HEK293 (cell line): ENCODE results near the gene PPP1R14B.

Source experiments
- EGR2 ChIP-seq: fragments of 450-650 bp; formaldehyde crosslinking; IDR thresholded peaks from 2 replicates; pipeline ENCODE4 v1.5.1; 2016; ENCODE audit warnings: low read depth, missing biosample characterization, missing genetic modification characterization
- GFI1B ChIP-seq: fragments of 450-650 bp; formaldehyde crosslinking; IDR thresholded peaks from 2 replicates; pipeline ENCODE4 v1.5.1; 2016; ENCODE audit warnings: missing biosample characterization, missing genetic modification characterization
- GLIS1 ChIP-seq: fragments of 450-650 bp; formaldehyde crosslinking; IDR thresholded peaks from 2 replicates; pipeline ENCODE4 v1.5.1; 2016; ENCODE audit warnings: missing biosample characterization, missing genetic modification characterization
- IKZF3 ChIP-seq: fragments of 450-650 bp; IDR thresholded peaks from 2 replicates; pipeline ENCODE4 v1.5.0; 2018; ENCODE audit warnings: missing biosample characterization, mild to moderate bottlenecking, missing genetic modification characterization, moderate library complexity
- KLF1 ChIP-seq: fragments of 450-650 bp; formaldehyde crosslinking; IDR thresholded peaks from 2 replicates; pipeline ENCODE4 v1.5.1; 2016; ENCODE audit warnings: missing biosample characterization, missing genetic modification characterization
- KLF10 ChIP-seq: fragments of 450-650 bp; IDR thresholded peaks from 2 replicates; pipeline ENCODE4 v1.5.1; 2018; ENCODE audit warnings: missing biosample characterization, mild to moderate bottlenecking, missing genetic modification characterization
- KLF9 ChIP-seq: fragments of 450-650 bp; formaldehyde crosslinking; IDR thresholded peaks from 2 replicates; pipeline ENCODE4 v1.5.1; 2016; ENCODE audit warnings: missing biosample characterization, missing genetic modification characterization, low read depth
- ZBTB21 ChIP-seq: fragments of 450-650 bp; formaldehyde crosslinking; IDR thresholded peaks from 2 replicates; pipeline ENCODE4 v1.5.1; 2017; ENCODE audit warnings: missing biosample characterization, missing genetic modification characterization
- ZBTB6 ChIP-seq: fragments of 450-650 bp; formaldehyde crosslinking; IDR thresholded peaks from 2 replicates; pipeline ENCODE4 v1.5.1; 2017; ENCODE audit warnings: missing biosample characterization, missing genetic modification characterization
- ZBTB8A ChIP-seq: fragments of 450-650 bp; formaldehyde crosslinking; IDR thresholded peaks from 2 replicates; pipeline ENCODE4 v1.5.1; 2016; ENCODE audit warnings: missing biosample characterization, missing genetic modification characterization
- ZEB2 ChIP-seq: fragments of 450-650 bp; formaldehyde crosslinking; IDR thresholded peaks from 2 replicates; pipeline ENCODE4 v1.5.1; 2016; ENCODE audit warnings: missing biosample characterization, missing genetic modification characterization
- ZFHX2 ChIP-seq: fragments of 450-650 bp; formaldehyde crosslinking; conservative IDR thresholded peaks from 2 replicates; pipeline ENCODE4 v1.5.1; 2016; ENCODE audit warnings: missing biosample characterization, missing genetic modification characterization
- ZNF155 ChIP-seq: fragments of 450-650 bp; formaldehyde crosslinking; IDR thresholded peaks from 2 replicates; pipeline ENCODE4 v1.5.1; 2016; ENCODE audit warnings: missing biosample characterization, missing genetic modification characterization
- ZNF157 ChIP-seq: fragments of 450-650 bp; formaldehyde crosslinking; IDR thresholded peaks from 2 replicates; pipeline ENCODE4 v1.5.1; 2016; ENCODE audit warnings: missing biosample characterization, missing genetic modification characterization
- ZNF2 ChIP-seq: fragments of 450-650 bp; formaldehyde crosslinking; IDR thresholded peaks from 2 replicates; pipeline ENCODE4 v1.5.1; 2016; ENCODE audit warnings: missing biosample characterization, missing genetic modification characterization
- ZNF239 ChIP-seq: fragments of 450-650 bp; formaldehyde crosslinking; IDR thresholded peaks from 2 replicates; pipeline ENCODE4 v1.5.1; 2016; ENCODE audit warnings: missing biosample characterization, missing genetic modification characterization
- ZNF292 ChIP-seq: fragments of 450-650 bp; formaldehyde crosslinking; IDR thresholded peaks from 2 replicates; pipeline ENCODE4 v1.5.1; 2016; ENCODE audit warnings: low read depth, missing biosample characterization, missing genetic modification characterization, borderline replicate concordance
- ZNF335 ChIP-seq: fragments of 450-650 bp; formaldehyde crosslinking; conservative IDR thresholded peaks from 2 replicates; pipeline ENCODE4 v1.5.1; 2016; ENCODE audit warnings: missing biosample characterization, missing genetic modification characterization
- ZNF514 ChIP-seq: fragments of 450-650 bp; formaldehyde crosslinking; IDR thresholded peaks from 2 replicates; pipeline ENCODE4 v1.5.1; 2016; ENCODE audit warnings: missing biosample characterization, missing genetic modification characterization
- ZNF544 ChIP-seq: fragments of 450-650 bp; formaldehyde crosslinking; IDR thresholded peaks from 2 replicates; pipeline ENCODE4 v1.5.0; 2017; ENCODE audit warnings: missing biosample characterization, missing genetic modification characterization
- ZNF561 ChIP-seq: fragments of 450-650 bp; IDR thresholded peaks from 2 replicates; pipeline ENCODE4 v1.5.1; 2018; ENCODE audit warnings: missing biosample characterization, missing genetic modification characterization, borderline replicate concordance
- ZNF600 ChIP-seq: fragments of 450-650 bp; formaldehyde crosslinking; IDR thresholded peaks from 2 replicates; pipeline ENCODE4 v1.5.1; 2016; ENCODE audit warnings: missing biosample characterization, missing genetic modification characterization
- ZNF629 ChIP-seq: fragments of 450-650 bp; formaldehyde crosslinking; IDR thresholded peaks from 2 replicates; pipeline ENCODE4 v1.5.1; 2017; ENCODE audit warnings: missing biosample characterization, missing genetic modification characterization
- ZSCAN23 ChIP-seq: fragments of 450-650 bp; formaldehyde crosslinking; IDR thresholded peaks from 2 replicates; pipeline ENCODE4 v1.5.1; 2016; ENCODE audit warnings: missing biosample characterization, missing genetic modification characterization
- TF ChIP-seq, protein P1 (sequence below): fragments of 450-650 bp; formaldehyde crosslinking; conservative IDR thresholded peaks from 2 replicates; pipeline ENCODE4 v1.5.1; 2016; ENCODE audit warnings: low read depth, missing biosample characterization, missing genetic modification characterization
- TF ChIP-seq, protein P2 (sequence below): fragments of 450-650 bp; formaldehyde crosslinking; IDR thresholded peaks from 2 replicates; pipeline ENCODE4 v1.5.1; 2016; ENCODE audit warnings: missing biosample characterization, missing genetic modification characterization
- TF ChIP-seq, protein P3 (sequence below): fragments of 450-650 bp; formaldehyde crosslinking; IDR thresholded peaks from 2 replicates; pipeline ENCODE4 v1.5.1; 2016; ENCODE audit warnings: missing biosample characterization, missing genetic modification characterization
- TF ChIP-seq, protein P4 (sequence below): fragments of 450-650 bp; formaldehyde crosslinking; IDR thresholded peaks from 2 replicates; pipeline ENCODE4 v1.5.1; 2016; ENCODE audit warnings: missing biosample characterization, missing genetic modification characterization

Gene PPP1R14B

GRCh38 chr11:64233913-64234586, 12.7 kb downstream of the PPP1R14B start, which contains the start of gene VEGFB (continued):
- TF ChIP-seq, protein P1, sequence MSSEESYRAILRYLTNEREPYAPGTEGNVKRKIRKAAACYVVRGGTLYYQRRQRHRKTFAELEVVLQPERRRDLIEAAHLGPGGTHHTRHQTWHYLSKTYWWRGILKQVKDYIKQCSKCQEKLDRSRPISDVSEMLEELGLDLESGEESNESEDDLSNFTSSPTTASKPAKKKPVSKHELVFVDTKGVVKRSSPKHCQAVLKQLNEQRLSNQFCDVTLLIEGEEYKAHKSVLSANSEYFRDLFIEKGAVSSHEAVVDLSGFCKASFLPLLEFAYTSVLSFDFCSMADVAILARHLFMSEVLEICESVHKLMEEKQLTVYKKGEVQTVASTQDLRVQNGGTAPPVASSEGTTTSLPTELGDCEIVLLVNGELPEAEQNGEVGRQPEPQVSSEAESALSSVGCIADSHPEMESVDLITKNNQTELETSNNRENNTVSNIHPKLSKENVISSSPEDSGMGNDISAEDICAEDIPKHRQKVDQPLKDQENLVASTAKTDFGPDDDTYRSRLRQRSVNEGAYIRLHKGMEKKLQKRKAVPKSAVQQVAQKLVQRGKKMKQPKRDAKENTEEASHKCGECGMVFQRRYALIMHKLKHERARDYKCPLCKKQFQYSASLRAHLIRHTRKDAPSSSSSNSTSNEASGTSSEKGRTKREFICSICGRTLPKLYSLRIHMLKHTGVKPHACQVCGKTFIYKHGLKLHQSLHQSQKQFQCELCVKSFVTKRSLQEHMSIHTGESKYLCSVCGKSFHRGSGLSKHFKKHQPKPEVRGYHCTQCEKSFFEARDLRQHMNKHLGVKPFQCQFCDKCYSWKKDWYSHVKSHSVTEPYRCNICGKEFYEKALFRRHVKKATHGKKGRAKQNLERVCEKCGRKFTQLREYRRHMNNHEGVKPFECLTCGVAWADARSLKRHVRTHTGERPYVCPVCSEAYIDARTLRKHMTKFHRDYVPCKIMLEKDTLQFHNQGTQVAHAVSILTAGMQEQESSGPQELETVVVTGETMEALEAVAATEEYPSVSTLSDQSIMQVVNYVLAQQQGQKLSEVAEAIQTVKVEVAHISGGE (tag by site-specific recombination) = no peak; the same call in 1 of the 2 replicates
- no peak for TF ChIP-seq ZBTB21 (tag by site-specific recombination)
- TF ChIP-seq ZNF561 (tag by site-specific recombination) = 0 out of 2 replicates have a peak, but pooled peaks have one; percentile 50
- no peak for TF ChIP-seq ZNF544 (tag by site-specific recombination)
- 0 out of 2 replicates have a peak, but pooled peaks have one; percentile 32 for TF ChIP-seq ZNF2 (tag by site-specific recombination)
- peak; percentile 44; the same call in 1 of the 2 replicates for TF ChIP-seq GLIS1 (tag by site-specific recombination)
- TF ChIP-seq KLF9 = peak; percentile 46; the same call in 1 of the 2 replicates
- 0 out of 2 replicates have a peak, but pooled peaks have one; percentile 17 for TF ChIP-seq IKZF3 (tag by site-specific recombination)
- TF ChIP-seq ZNF292 = no peak
- TF ChIP-seq ZNF600 (tag by site-specific recombination) = 0 out of 2 replicates have a peak, but pooled peaks have one; percentile 17
- TF ChIP-seq, protein P2, sequence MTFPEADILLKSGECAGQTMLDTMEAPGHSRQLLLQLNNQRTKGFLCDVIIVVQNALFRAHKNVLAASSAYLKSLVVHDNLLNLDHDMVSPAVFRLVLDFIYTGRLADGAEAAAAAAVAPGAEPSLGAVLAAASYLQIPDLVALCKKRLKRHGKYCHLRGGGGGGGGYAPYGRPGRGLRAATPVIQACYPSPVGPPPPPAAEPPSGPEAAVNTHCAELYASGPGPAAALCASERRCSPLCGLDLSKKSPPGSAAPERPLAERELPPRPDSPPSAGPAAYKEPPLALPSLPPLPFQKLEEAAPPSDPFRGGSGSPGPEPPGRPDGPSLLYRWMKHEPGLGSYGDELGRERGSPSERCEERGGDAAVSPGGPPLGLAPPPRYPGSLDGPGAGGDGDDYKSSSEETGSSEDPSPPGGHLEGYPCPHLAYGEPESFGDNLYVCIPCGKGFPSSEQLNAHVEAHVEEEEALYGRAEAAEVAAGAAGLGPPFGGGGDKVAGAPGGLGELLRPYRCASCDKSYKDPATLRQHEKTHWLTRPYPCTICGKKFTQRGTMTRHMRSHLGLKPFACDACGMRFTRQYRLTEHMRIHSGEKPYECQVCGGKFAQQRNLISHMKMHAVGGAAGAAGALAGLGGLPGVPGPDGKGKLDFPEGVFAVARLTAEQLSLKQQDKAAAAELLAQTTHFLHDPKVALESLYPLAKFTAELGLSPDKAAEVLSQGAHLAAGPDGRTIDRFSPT (tag by site-specific recombination) = 0 out of 2 replicates have a peak, but pooled peaks have one; percentile 41
- TF ChIP-seq ZNF335 (tag by site-specific recombination) = peak; percentile 89
- TF ChIP-seq ZNF629 (tag by site-specific recombination) = no peak
- no peak for TF ChIP-seq ZNF157 (tag by site-specific recombination)
- TF ChIP-seq, protein P3, sequence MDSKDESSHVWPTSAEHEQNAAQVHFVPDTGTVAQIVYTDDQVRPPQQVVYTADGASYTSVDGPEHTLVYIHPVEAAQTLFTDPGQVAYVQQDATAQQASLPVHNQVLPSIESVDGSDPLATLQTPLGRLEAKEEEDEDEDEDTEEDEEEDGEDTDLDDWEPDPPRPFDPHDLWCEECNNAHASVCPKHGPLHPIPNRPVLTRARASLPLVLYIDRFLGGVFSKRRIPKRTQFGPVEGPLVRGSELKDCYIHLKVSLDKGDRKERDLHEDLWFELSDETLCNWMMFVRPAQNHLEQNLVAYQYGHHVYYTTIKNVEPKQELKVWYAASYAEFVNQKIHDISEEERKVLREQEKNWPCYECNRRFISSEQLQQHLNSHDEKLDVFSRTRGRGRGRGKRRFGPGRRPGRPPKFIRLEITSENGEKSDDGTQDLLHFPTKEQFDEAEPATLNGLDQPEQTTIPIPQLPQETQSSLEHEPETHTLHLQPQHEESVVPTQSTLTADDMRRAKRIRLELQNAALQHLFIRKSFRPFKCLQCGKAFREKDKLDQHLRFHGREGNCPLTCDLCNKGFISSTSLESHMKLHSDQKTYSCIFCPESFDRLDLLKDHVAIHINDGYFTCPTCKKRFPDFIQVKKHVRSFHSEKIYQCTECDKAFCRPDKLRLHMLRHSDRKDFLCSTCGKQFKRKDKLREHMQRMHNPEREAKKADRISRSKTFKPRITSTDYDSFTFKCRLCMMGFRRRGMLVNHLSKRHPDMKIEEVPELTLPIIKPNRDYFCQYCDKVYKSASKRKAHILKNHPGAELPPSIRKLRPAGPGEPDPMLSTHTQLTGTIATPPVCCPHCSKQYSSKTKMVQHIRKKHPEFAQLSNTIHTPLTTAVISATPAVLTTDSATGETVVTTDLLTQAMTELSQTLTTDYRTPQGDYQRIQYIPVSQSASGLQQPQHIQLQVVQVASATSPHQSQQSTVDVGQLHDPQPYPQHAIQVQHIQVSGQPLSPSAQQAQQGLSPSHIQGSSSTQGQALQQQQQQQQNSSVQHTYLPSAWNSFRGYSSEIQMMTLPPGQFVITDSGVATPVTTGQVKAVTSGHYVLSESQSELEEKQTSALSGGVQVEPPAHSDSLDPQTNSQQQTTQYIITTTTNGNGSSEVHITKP (tag by site-specific recombination) = no peak
- TF ChIP-seq EGR2 = peak; percentile 19; the same call in 1 of the 2 replicates
- TF ChIP-seq ZSCAN23 (tag by site-specific recombination) = no peak
- no peak for TF ChIP-seq ZBTB6
- TF ChIP-seq KLF1 (tag by site-specific recombination) = peak; percentile 26; the same call in 1 of the 2 replicates
- TF ChIP-seq ZBTB8A = peak; percentile 58; the same call in 1 of the 2 replicates
- TF ChIP-seq ZFHX2 (tag by site-specific recombination) = peak; percentile 53
- no peak for TF ChIP-seq ZNF514
- peak; percentile 74; the same call in 1 of the 2 replicates for TF ChIP-seq ZEB2 (tag by site-specific recombination)
- TF ChIP-seq, protein P4, sequence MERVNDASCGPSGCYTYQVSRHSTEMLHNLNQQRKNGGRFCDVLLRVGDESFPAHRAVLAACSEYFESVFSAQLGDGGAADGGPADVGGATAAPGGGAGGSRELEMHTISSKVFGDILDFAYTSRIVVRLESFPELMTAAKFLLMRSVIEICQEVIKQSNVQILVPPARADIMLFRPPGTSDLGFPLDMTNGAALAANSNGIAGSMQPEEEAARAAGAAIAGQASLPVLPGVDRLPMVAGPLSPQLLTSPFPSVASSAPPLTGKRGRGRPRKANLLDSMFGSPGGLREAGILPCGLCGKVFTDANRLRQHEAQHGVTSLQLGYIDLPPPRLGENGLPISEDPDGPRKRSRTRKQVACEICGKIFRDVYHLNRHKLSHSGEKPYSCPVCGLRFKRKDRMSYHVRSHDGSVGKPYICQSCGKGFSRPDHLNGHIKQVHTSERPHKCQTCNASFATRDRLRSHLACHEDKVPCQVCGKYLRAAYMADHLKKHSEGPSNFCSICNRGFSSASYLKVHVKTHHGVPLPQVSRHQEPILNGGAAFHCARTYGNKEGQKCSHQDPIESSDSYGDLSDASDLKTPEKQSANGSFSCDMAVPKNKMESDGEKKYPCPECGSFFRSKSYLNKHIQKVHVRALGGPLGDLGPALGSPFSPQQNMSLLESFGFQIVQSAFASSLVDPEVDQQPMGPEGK = peak; percentile 55; the same call in 1 of the 2 replicates
- TF ChIP-seq GFI1B (tag by site-specific recombination) = no peak
- no peak for TF ChIP-seq ZNF239 (tag by site-specific recombination)
- TF ChIP-seq ZNF155 (tag by site-specific recombination) = no peak
- TF ChIP-seq KLF10 (tag by site-specific recombination) = peak; percentile 64
